Esophagus squamous epithelium (tissue), 4 donors: Measurements from ENCODE around the gene FASTKD1.

ENCODE experiments used
- CTCF ChIP-seq, 6 experiments: fragments of 450-650 bp in 4 of 6; fragments of 200-600 bp in 2 of 6; sonication (generic) in 2 of 6; IDR thresholded peaks; one replicate each; pipeline ENCODE4 v1.5.1; 2016 to 2019; ENCODE audit warnings: antibody characterized with exemption in 6 of 6, mild to moderate bottlenecking in 4 of 6, moderate library complexity in 4 of 6
- POLR2A ChIP-seq, 4 donors: fragments of 450-650 bp; IDR thresholded peaks; one replicate each; pipeline ENCODE4 v1.6.1; 2017; ENCODE audit warnings: antibody characterized with exemption in 4 of 4, mild to moderate bottlenecking in 4 of 4, moderate library complexity in 3 of 4

- TF ChIP-seq CTCF (IDR thresholded peaks at IDR 0.05) (no peak), POLR2A (IDR thresholded peaks at IDR 0.05) (no peak)
Observed at GRCh38 chr2:169546756-169547155, 26.9 kb downstream of the FASTKD1 start.
